ENCODE data around the gene SEC62.

DNA sequence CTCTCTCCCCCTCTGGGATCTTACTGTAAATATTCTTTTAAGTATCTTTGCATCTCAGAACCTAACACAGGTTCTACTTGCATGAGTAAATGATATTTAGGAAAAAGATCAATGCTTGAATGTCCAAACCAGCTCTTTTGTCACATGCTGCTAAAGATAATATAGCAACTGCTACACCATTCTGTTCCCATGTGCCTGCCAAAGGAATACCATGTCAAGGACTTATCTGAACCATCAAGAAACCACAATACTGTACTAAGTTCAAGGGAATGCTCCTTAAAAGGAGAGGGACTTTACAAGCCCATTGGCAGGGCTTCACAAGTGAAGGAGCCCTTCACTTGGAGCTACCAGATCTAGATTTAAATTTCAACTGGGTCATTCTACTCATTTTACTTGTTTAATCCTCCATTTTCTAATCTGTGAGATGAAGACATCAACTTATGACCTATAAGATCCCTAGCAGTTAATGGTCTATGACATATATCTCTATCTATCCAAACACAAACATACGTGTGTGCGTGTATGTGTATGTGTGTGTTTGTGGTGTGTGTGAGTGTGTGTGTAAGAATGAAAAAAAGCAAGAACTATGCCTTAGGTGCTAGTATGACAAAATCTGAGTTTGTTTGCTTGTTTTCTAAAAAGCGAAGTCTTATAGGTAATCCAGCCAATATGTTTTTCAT lies 13.0 kb upstream of the SEC62 start:
- TF ChIP-seq EZH2phosphoT487 (IDR thresholded peaks at IDR 0.05; ENCODE audit: insufficient read depth, low read depth) = no peak
- no peak for TF ChIP-seq EZH2 (IDR thresholded peaks at IDR 0.05; ENCODE audit: insufficient read depth, poor library complexity, severe bottlenecking)
